ENCODE results near the gene UIMC1.

The UIMC1 gene

DNA sequence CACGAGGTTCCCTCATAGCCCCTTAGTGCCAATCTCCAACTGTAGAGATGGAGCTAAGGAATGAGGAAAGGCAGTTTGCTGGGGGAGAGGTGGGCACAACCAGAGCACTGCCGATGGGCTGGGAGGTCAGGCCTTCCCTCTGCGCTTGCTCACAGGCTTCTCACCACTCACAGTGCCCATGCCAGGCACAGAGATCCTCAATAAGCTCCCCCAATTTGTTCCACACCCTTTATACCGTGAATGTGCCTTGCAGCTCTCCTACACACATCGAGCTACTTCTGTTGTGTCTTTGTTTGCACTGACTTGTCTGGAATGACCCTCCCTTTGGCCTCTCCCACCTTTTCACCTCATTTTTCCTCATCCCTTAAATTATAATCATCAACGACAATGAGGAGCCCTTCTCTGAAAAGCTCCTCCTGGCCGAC lies 105.8 kb downstream of the UIMC1 start:
- no peak for DNase-seq

DNA sequence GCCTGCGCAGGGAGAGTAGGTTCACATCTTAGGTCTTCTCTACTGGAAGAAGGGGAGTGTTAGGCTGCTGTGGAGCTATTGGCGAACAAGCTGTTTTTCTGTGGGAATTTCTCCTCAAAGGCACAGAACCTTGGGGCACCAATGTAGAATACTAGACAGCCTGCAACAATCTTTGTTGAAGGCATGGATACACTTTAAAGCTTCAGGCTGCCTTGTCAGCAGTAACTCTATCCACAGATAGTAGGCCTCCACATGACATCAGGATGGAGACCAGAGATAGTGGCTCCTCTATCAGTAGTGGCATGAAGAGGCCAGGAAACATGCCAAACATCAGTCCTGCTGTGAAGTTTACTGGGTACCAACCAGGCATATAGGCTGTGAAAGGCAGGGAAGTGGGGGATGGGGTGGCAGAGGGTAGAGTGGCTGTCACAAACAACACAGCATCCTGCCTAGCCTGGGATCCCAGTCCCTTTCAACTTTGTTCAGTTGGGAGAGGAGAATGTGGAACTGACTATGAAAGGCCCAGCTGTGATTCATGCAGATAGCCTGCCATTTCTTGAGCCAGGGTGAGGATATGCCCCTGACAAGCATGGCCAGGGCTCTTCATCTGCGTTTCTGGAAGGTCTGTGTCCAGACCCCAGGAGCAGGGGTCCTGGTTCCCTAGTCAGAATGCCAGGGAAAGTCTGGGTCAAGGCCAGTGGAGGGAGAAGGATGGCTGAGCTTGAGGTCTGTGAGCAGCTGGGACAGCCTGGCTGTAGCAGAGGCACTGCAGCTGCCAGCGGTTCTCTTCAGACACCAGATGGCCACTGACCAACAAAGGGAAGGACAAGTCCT lies 106.4 kb downstream of the UIMC1 start:
- no peak for DNase-seq

DNA sequence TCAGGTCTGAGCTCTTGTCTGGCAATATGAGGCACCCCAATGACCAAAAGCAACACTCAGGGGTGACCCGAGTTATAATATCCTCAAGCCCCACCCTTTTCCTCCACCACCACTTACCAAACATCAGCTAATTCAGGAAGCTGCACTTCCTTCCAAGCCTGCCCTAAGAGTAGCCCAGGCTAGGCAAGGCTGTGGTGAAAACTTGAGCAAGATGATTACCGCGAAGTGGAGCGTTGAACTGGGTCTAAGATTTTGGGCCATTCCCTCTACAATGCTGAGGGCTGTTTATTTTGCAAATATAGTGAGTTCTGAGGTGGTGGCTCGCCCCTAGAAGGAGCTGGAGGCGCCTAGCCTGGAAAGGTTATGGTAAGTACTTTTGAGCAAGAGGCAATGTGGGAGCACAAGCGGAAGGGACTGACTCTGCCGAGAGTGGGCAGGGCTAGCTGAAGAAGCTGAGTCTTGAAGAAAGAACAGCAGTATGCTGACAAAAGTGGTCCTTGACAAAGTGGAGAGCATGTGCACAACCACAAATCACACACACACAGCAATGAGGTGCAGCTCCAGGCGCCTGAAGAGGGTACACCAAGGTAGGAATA lies 107.2 kb downstream of the UIMC1 start, which contains the start of gene HK3:
HK3 (minus strand) TSS at position 51 of the 596 bp plus-strand sequence. CDS start 3,187 bp downstream, outside the sequence.
- DNase-seq = no peak

DNA sequence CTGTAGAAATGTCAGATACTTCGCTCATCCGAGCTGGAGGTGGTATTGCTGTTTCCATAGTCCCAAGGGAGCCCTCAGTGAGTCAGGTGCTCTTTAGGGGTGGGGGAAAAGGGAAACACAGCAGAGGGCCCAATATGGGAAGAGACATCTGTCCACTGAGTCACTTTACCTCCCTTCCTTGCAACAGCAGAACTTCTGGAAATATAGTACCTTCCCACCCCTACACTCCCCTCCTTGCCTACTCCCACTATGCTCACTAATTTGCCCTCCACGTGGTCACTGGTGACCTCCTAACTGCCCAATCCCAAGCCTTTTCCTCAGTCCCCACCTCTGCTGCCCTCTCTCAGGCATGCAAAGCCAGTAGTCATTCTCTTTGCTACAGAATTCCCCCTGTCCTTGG lies 109.3 kb downstream of the UIMC1 start:
- no peak for DNase-seq

DNA sequence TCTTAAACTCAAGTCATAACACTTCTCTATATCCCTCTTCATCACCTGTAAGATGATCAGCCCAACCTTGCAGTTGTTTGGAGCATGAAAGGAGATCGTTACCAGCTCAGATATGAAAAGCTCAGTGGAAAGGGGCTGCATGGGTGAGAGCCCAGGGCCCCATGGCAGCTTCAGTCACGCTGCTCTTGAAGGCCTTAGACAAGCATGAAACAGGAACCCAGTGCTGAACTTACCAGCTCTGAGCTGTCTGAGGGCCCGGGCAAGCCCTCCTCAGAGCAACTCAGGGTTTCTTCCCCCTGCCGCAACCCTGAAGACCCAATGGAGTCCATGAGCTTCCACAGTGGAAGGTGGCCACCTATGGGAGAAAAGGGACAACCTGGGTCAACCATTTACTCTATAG lies 110.7 kb downstream of the UIMC1 start:
- no peak for DNase-seq

DNA sequence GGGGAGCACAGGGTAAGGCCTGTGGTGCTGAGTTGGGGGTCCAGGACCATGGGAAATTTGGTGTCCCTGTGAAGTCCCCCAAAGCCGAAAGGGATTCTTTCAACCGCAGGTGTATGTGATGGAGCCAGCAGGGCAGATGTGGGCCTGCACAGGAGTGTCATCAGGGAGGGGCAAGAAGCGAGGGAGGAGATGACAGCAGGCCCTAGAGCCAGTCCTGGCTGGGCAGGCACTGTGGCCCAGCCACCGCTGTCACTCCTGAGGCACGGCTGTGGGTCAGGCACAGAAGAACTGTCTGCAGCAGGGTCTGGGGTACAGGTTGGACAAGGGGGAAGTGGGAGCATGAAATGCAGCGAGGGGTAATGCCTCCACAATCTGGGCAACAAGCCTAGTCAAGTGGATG lies 112.3 kb downstream of the UIMC1 start:
- no peak for DNase-seq

- no peak for DNase-seq
Measured at GRCh38 chr5:176892663-176893062, 113.9 kb downstream of the UIMC1 start.

- DNase-seq = no peak
Measured at GRCh38 chr5:176891331-176891958, 115.1 kb downstream of the UIMC1 start.

- DNase-seq = no peak
Measured at GRCh38 chr5:176890455-176891330, 115.9 kb downstream of the UIMC1 start.

GRCh38 chr5:176889321-176890280 lies 117.0 kb downstream of the UIMC1 start:
- no peak for DNase-seq

DNA sequence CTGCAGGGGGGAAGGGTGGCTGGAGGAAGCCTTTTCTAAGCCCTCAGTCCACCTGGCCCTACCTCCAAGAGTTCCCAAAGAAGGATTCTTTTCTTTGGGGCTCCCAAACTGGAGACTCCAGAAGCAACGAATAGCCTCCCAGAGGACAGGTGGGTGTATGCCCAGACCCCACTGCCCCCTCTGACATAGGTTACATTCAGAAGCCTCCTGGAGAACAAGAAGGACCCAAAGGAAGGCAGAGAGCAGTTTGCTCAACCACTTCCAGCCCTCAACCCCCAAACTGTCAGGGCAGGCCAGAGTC lies 117.8 kb downstream of the UIMC1 start:
- DNase-seq = no peak

GRCh38 chr5:176888016-176888864 lies 118.3 kb downstream of the UIMC1 start:
- no peak for DNase-seq

DNA sequence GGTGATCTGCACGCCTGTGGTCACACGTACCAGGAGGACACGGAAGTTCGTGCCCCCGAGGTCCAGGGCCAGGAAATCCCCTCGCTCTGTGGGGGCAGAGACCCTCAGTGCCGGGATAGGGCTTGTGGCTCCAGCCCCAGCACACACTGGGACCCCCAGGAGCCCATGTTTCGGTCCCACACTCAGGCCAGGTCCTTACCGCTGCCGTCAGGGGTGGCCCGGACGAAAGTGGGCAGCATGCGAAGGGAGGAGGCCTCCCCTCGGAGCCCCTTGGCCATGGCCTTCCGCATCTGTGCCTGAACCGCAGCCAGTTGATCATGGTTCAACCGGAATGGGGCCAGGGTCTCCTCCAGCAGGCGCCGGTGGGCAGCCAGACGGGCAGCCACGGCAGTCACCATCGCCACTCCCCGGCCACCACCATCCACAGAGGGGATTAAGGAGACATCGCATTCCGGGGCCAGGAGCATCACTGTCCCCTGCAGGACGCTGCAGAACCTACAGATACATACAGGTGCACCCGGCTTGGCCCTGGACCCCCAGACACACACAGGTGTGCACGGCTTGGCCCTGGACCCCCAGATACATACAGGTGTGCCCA lies 119.2 kb downstream of the UIMC1 start:
- DNase-seq = no peak

- no peak for DNase-seq
Measured at GRCh38 chr5:176886336-176887251, 120.0 kb downstream of the UIMC1 start.

GRCh38 chr5:176884571-176884890 lies 122.0 kb downstream of the UIMC1 start:
- no peak for DNase-seq

DNA sequence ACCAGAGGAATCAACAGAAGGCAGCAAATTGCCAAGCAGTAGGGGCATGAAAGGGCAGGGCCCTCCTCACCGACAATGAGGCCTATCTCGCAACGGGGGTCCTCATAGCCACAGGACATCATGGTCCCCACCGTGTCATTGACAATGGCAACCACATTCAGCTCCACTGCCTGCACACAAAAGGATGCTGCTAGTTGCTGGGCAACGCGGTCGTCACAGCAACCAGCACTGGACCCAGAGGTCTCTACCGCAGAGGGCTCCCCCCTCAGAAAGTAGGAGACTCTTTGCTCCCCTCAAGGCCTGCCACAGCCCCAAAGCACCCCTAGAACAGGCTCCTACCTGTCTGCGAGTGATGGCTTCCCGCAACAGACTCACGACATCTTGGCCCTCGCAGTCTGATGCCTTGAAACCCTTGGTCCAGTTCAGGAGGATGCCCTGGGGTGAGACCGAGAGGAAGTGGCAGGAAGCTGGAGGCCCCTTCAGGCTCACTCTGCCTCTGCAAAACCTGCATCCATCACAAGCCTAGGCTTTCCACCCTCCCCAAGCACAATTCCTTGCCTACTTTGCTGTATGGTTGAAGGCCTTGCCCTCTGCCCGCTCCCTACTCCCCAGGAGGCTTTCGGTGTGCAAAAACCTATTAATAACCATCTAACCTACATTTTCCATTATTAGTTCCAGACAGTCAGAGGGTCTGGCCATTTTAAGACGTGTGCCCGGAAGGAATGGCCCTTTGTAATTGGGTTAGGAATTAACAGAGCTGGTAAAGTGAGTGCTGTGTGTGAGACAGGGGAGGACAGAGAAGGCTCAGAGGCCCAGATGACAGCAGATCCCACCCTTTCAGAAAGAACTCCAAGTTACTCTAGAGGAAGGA lies 122.6 kb downstream of the UIMC1 start:
- DNase-seq = no peak

- DNase-seq = no peak
Measured at GRCh38 chr5:176882567-176882903, 124.0 kb downstream of the UIMC1 start.

DNA sequence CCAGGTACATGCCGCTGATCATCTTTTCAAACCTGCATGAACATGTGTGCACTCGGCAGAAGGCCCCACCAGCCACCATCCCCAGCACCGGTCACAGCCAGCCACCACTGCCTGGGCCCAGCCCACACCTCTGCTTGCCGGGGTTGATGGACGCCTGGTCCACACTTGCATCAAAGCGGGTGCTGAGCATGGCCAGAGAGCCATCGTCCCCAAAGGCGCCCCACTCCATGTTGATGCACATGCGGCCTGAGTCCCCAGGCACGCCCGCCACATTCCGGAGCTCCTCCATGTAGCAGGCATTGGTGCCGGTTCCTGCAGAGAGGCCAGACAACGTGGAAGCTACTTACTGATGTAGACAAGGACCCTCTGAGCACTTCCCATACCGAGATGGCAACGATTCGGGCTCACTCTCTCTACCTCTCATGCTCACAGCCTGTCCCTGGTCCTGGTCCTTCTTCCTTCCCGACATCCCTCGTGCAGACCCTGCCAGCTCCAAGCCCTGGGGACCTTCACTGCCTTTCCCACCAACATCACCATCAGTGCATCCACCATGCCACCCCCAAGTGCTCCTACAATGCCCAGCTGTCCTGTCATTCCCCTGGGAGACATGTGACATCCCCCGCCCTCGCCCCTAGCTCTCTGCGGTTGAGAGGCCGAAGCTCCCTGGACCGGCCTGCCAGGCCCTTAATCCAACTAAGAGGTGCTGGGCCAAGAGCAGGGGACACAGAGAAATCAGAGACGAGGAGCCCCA lies 124.6 kb downstream of the UIMC1 start:
- no peak for DNase-seq

Measured in stimulated activated CD4-positive, alpha-beta T cell treated with anti-CD3 and anti-CD28 coated beads, Interleukin-15, amount 100 ng/mL, for 24 hours (primary cell).